ENCODE results near the gene NHP2.
A peak's percentile ranks its signal among the peaks of the same experiment; 100 is the strongest.

Gene NHP2

GRCh38 chr5:178114325-178115135, 39.2 kb downstream of the NHP2 start:
- DNase-seq (ENCODE audit: low spot score) = peak; percentile 53

- DNase-seq (ENCODE audit: low spot score) = no peak
Observed at GRCh38 chr5:178113841-178114324, 39.8 kb downstream of the NHP2 start.

- DNase-seq (ENCODE audit: low spot score) = peak; percentile 85
Observed at GRCh38 chr5:178113141-178113787, 40.4 kb downstream of the NHP2 start, which contains the start of gene N4BP3. Gene N4BP3, plus strand, starts transcription at chr5:178113532. Its CDS starts 6,052 bp downstream, at chr5:178119584.

GRCh38 chr5:178112545-178112944, 41.1 kb downstream of the NHP2 start:
- DNase-seq (ENCODE audit: low spot score) = no peak

GRCh38 chr5:178111925-178112324, 41.8 kb downstream of the NHP2 start:
- DNase-seq (ENCODE audit: low spot score) = no peak

- DNase-seq (ENCODE audit: low spot score) = no peak
Observed at GRCh38 chr5:178110511-178110910, 43.2 kb downstream of the NHP2 start.

- DNase-seq (ENCODE audit: low spot score) = no peak
Observed at GRCh38 chr5:178108966-178109365, 44.7 kb downstream of the NHP2 start.

- no peak for DNase-seq (ENCODE audit: low spot score)
Observed at GRCh38 chr5:178108446-178108845, 45.2 kb downstream of the NHP2 start.

GRCh38 chr5:178107756-178108310, 45.9 kb downstream of the NHP2 start:
- DNase-seq (ENCODE audit: low spot score) = no peak

GRCh38 chr5:178106556-178107239, 47.0 kb downstream of the NHP2 start:
- no peak for DNase-seq (ENCODE audit: low spot score)

GRCh38 chr5:178106086-178106485, 47.6 kb downstream of the NHP2 start:
- DNase-seq (ENCODE audit: low spot score) = no peak

GRCh38 chr5:178104492-178104891, 49.2 kb downstream of the NHP2 start:
- no peak for DNase-seq (ENCODE audit: low spot score)

- no peak for DNase-seq (ENCODE audit: low spot score)
Observed at GRCh38 chr5:178103612-178104011, 50.1 kb downstream of the NHP2 start.

Data from HuH-7.5 (cell line).